GM12891 (cell line): Measurements from ENCODE around the gene BCL6B.

Experiments
- PAX5 ChIP-seq: IDR thresholded peaks from 2 replicates; pipeline ENCODE4 v1.6.1; 2011; ENCODE audit warnings: low read length, moderate library complexity, mild to moderate bottlenecking; ENCODE audit not compliant: insufficient read depth, severe bottlenecking
- POLR2A ChIP-seq: IDR thresholded peaks from 2 replicates; pipeline ENCODE4 v1.6.1; 2011; ENCODE audit warnings: low read depth, low read length, control low read depth
- POLR2AphosphoS5 ChIP-seq: IDR thresholded peaks from 2 replicates; pipeline ENCODE4 v1.6.1; 2011; ENCODE audit warnings: low read depth, low read length, control low read depth
- POU2F2 ChIP-seq: IDR thresholded peaks from 2 replicates; pipeline ENCODE4 v1.6.1; 2011; ENCODE audit warnings: low read depth, mild to moderate bottlenecking, control low read depth, low read length, moderate library complexity
- SPI1 ChIP-seq: IDR thresholded peaks from 2 replicates; pipeline ENCODE4 v1.6.1; 2011; ENCODE audit warnings: low read depth, low read length, control low read depth
- TAF1 ChIP-seq: IDR thresholded peaks from 2 replicates; pipeline ENCODE4 v1.6.1; 2011; ENCODE audit warnings: low read depth, low read length, control low read depth

- no peak for TF ChIP-seq POLR2A
- TF ChIP-seq TAF1: no peak
- TF ChIP-seq POLR2AphosphoS5: no peak
- TF ChIP-seq SPI1: no peak
- no peak for TF ChIP-seq PAX5
- TF ChIP-seq POU2F2: no peak
Observed at GRCh38 chr17:7078711-7079110, 55.9 kb downstream of the BCL6B start.
